Ishikawa (cell line): ENCODE measurements around the gene NAB1.

Experiments used
- CEBPB ChIP-seq: IDR thresholded peaks from 2 replicates; pipeline ENCODE4 v1.6.1; 2012
- CREB1 ChIP-seq: IDR thresholded peaks from 2 replicates; pipeline ENCODE4 v1.6.1; 2012; ENCODE audit warnings: low read depth
- EGR1 ChIP-seq: IDR thresholded peaks from 2 replicates; pipeline ENCODE4 v1.6.1; 2012
- EP300 ChIP-seq: IDR thresholded peaks from 2 replicates; pipeline ENCODE4 v1.6.1; 2012; ENCODE audit warnings: borderline replicate concordance
- FOXM1 ChIP-seq: IDR thresholded peaks from 2 replicates; pipeline ENCODE4 v1.6.1; 2012; ENCODE audit warnings: low read depth, borderline replicate concordance
- MAX ChIP-seq: IDR thresholded peaks from 2 replicates; pipeline ENCODE4 v1.6.1; 2012
- NFIC ChIP-seq: IDR thresholded peaks from 2 replicates; pipeline ENCODE4 v1.6.1; 2012
- RAD21 ChIP-seq: IDR thresholded peaks from 2 replicates; pipeline ENCODE4 v1.6.1; 2012; ENCODE audit warnings: low read depth
- REST ChIP-seq: IDR thresholded peaks from 2 replicates; pipeline ENCODE4 v1.6.1; 2012; ENCODE audit warnings: low read depth, mild to moderate bottlenecking
- TAF1 ChIP-seq: IDR thresholded peaks from 2 replicates; pipeline ENCODE4 v1.6.1; 2012; ENCODE audit warnings: low read depth, mild to moderate bottlenecking
- TCF12 ChIP-seq: IDR thresholded peaks from 2 replicates; pipeline ENCODE4 v1.6.1; 2012; ENCODE audit warnings: low read depth
- TEAD4 ChIP-seq: IDR thresholded peaks from 2 replicates; pipeline ENCODE4 v1.6.1; 2012
- USF1 ChIP-seq: IDR thresholded peaks from 2 replicates; pipeline ENCODE4 v1.6.1; 2012
- YY1 ChIP-seq: IDR thresholded peaks from 2 replicates; pipeline ENCODE4 v1.6.1; 2012; ENCODE audit warnings: low read depth
- ZBTB7A ChIP-seq: IDR thresholded peaks from 2 replicates; pipeline ENCODE4 v1.6.1; 2012; ENCODE audit warnings: low read depth

Gene NAB1

GRCh38 chr2:190695739-190696138, 46.9 kb downstream of the NAB1 start:
- TF ChIP-seq TCF12 (no peak), RAD21 (no peak), FOXM1 (no peak), ZBTB7A (no peak), MAX (no peak), CEBPB (no peak), REST (no peak), YY1 (no peak), EP300 (no peak)

- TF ChIP-seq NFIC (no peak), TEAD4 (no peak), TAF1 (no peak), CREB1 (no peak), MAX (no peak), REST (no peak), RAD21 (no peak), TCF12 (no peak), EP300 (no peak), USF1 (no peak), YY1 (no peak), EGR1 (no peak), FOXM1 (no peak)
Measured at GRCh38 chr2:190696792-190697398, 48.0 kb downstream of the NAB1 start.

GRCh38 chr2:190697421-190697820, 48.5 kb downstream of the NAB1 start:
- TF ChIP-seq TCF12 (no peak), CREB1 (no peak), TAF1 (no peak), EP300 (no peak), ZBTB7A (no peak), USF1 (no peak), REST (no peak), YY1 (no peak), FOXM1 (no peak), CEBPB (no peak), TEAD4 (no peak), MAX (no peak), RAD21 (no peak), EGR1 (no peak), NFIC (no peak)

- TF ChIP-seq TAF1 (no peak), TCF12 (no peak)
Measured at GRCh38 chr2:190698895-190699294, 50.0 kb downstream of the NAB1 start.

GRCh38 chr2:190701586-190701985, 52.7 kb downstream of the NAB1 start:
- TF ChIP-seq YY1 (no peak), TAF1 (no peak)
